Measurements from ENCODE around the gene MACF1.
"Not testable (repeated sequence)": the region's sequence is repeated elsewhere in the genome, so short reads cannot be mapped to it uniquely, and the experiment has no call there.

Gene MACF1

DNA sequence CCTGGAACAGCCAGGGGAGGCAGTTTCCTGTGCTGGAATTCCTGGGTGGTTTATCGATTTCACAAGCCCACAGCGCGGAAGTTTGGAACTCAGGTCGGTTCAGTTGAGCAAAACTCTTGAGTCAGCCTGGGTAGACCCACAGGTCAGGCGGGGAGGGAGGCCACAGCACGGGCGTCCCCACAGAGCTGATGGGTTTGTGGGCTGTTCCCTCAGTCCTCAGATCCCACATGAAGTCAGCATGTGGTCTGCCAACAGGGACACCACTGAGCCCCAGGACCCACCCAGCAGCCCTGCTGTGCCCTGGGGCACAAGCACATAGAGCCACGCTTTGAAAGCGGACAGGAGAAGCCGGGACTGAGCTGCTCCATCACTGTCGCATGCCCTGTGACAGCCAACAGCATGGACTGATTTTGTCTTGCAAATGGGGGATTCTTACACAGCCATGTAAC is 304.4 kb downstream of the MACF1 start:
- H3K4me1 Mint-ChIP-seq (ENCODE audit: low read depth), result peaks cover 13% of the 10 kb centered on the region
- H3K27me3 Mint-ChIP-seq, result peaks cover 6% of the 10 kb centered on the region
- H3K4me3 Mint-ChIP-seq, result no peak overlapping the region
- no peaks in the 10 kb centered on the region for H3K9me3 Mint-ChIP-seq
- H3K27ac Mint-ChIP-seq, result no peak overlapping the region
- H3K36me3 Mint-ChIP-seq (ENCODE audit: low read depth), result no peaks in the 10 kb centered on the region

DNA sequence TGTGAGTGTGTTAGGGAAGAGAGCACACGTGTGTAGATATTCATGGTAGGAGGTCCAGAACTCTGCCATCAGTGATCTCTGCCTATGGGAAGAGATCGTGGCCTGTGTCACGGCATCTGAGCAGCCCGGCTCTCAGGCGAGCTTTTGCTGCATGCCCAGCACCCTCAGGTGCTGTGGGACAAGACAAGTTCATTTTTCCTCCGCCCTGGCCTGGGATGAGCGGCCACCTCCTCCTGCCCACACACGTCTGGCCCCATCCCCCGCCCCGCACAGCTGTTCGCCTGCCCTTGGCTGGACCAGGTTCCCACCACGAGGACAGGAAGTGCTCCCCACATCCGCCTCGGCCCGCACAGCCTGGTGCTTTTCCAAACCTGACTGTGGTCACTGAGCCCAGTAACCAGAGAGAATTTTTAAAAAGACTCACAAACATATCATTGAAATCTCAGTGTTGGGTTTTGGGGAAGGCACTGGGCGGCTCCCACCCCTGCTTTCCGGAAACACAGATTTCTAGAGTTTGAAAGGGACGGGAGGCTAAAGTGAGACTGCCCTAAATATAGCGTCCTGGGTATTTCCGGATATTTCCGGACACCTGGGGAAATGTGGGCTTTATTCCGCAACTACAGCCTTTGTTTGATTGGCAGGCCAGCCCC is 305.0 kb downstream of the MACF1 start:
- peaks cover 6% of the 10 kb centered on the region for H3K27me3 Mint-ChIP-seq
- H3K9me3 Mint-ChIP-seq, result no peaks in the 10 kb centered on the region
- peak overlapping the region; percentile 54 for H3K4me3 Mint-ChIP-seq
- H3K4me1 Mint-ChIP-seq (ENCODE audit: low read depth), result peaks cover 13% of the 10 kb centered on the region
- H3K27ac Mint-ChIP-seq, result peak overlapping the region; percentile 79
- H3K36me3 Mint-ChIP-seq (ENCODE audit: low read depth), result no peaks in the 10 kb centered on the region

DNA sequence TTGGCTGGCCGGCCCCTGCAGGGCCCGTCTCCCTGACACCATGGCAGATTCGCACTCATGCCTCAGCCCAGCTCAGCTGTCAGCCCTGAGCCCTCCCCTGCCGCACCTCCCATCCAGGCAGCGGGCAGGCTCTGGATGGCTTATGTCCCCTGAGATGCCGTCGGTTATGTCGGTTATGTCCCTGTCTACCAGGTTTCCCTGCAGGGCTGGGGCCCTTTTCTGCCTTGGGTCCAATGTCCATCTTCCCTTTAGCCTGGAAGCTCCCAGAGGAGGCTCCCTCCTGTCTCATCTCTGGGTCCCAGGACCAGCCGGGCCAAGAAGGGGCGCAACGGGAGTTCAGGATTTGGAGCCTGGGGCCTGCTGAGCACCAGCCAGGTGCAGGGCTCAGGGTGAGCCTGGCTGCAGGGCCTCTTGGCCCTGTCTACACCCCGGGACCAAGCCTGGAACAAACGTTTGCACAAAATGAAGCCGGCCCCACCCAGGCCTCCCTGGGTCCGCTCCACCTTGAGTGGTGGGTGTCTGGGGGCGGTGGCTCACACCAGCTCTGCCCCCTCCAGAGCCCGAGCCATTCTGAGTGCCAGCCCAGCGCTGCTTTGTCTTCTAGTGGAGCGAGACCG is 306.2 kb downstream of the MACF1 start:
- peaks cover 16% of the 10 kb centered on the region for H3K4me1 Mint-ChIP-seq (ENCODE audit: low read depth)
- not testable (repeated sequence) for H3K9me3 Mint-ChIP-seq; H3K4me3 Mint-ChIP-seq; H3K27ac Mint-ChIP-seq; H3K36me3 Mint-ChIP-seq (ENCODE audit: low read depth); H3K27me3 Mint-ChIP-seq

GRCh38 chr1:39511477-39511876 is 307.0 kb downstream of the MACF1 start:
- H3K36me3 Mint-ChIP-seq (ENCODE audit: low read depth); H3K9me3 Mint-ChIP-seq; H3K27ac Mint-ChIP-seq; H3K4me3 Mint-ChIP-seq; H3K27me3 Mint-ChIP-seq: not testable (repeated sequence)
- H3K4me1 Mint-ChIP-seq (ENCODE audit: low read depth), result peaks cover 16% of the 10 kb centered on the region

DNA sequence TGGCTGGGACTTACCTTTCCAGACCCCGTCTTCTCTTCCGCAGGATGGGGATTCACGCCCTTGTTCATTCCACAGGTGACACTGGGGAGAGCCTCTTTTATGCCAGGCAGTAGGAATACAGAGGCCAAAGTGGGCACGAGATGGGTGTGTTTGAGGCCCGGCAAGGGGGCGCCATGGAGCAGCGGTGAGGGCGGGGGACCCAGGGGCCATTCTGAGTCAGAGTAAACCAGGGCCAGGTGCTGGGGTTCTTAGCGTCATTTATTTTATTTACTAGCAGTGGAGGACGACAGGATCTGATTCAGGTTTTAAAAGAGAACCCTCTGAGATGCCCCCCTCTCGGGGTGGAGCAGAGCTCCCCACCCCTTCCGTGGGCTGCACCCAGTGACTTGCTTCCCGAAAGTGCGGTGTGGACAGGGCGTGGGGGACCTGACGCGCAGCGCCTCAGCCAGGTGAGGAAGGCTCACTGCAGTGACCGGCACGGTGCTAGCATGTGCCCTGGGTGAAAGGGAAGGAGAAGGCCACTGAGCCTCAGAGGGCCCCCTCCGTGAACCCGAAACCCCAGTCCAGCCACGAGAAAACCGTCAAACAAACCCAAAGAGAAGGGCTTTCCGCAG is 307.8 kb downstream of the MACF1 start:
- H3K36me3 Mint-ChIP-seq (ENCODE audit: low read depth); H3K27me3 Mint-ChIP-seq; H3K4me3 Mint-ChIP-seq; H3K27ac Mint-ChIP-seq; H3K9me3 Mint-ChIP-seq: not testable (repeated sequence)
- H3K4me1 Mint-ChIP-seq (ENCODE audit: low read depth), result peaks cover 16% of the 10 kb centered on the region

DNA sequence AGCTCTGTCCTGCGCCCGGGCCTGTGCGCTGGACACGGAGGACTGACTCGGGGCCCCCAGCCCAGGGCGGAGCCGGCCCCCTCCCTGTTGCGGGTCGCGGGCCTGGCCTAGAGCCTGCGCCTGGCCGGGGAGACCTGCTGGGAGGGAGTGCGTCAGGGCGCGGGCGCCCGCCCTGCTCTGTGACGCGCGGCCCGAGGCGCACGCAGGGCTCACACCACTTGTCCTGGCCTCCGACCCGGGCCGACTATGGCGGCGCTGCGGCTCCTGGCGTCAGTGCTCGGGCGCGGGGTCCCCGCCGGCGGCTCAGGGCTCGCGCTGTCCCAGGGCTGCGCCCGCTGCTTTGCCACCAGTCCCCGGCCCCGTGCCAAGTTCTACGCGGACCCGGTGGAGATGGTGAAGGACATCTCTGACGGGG is 310.2 kb downstream of the MACF1 start:
- not testable (repeated sequence) for H3K4me3 Mint-ChIP-seq; H3K27ac Mint-ChIP-seq; H3K9me3 Mint-ChIP-seq; H3K36me3 Mint-ChIP-seq (ENCODE audit: low read depth); H3K4me1 Mint-ChIP-seq (ENCODE audit: low read depth); H3K27me3 Mint-ChIP-seq

- H3K27me3 Mint-ChIP-seq; H3K9me3 Mint-ChIP-seq; H3K4me1 Mint-ChIP-seq (ENCODE audit: low read depth); H3K36me3 Mint-ChIP-seq (ENCODE audit: low read depth): not testable (repeated sequence)
- Mint-ChIP-seq H3K4me3 (peak overlapping the region; percentile 79), H3K27ac (peak overlapping the region; percentile 83)
Observed at GRCh38 chr1:39515131-39516086, 310.9 kb downstream of the MACF1 start.

DNA sequence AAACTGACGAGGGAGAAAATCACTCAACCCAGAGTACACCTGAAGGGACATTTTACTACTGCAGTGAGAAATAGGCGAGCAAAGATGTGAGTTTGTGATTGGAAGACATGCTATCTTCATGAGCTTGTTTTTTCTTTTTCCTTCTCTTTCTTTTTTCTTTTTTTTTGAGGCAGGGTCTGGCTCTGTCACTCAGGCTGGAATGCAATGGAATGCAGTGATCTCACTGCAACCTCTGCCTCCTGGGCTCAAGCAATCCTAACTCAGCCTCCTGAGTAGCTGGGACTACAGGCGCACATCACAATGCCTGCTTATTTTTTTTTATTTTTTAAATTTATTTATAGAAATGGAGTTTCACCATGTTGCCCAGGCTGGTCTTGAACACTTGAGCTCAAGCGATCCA is 312.3 kb downstream of the MACF1 start:
- not testable (repeated sequence) for H3K27ac Mint-ChIP-seq; H3K9me3 Mint-ChIP-seq; H3K36me3 Mint-ChIP-seq (ENCODE audit: low read depth); H3K4me3 Mint-ChIP-seq; H3K27me3 Mint-ChIP-seq; H3K4me1 Mint-ChIP-seq (ENCODE audit: low read depth)

GRCh38 chr1:39517936-39518335 is 313.4 kb downstream of the MACF1 start:
- H3K4me3 Mint-ChIP-seq; H3K27me3 Mint-ChIP-seq; H3K9me3 Mint-ChIP-seq; H3K36me3 Mint-ChIP-seq (ENCODE audit: low read depth); H3K4me1 Mint-ChIP-seq (ENCODE audit: low read depth); H3K27ac Mint-ChIP-seq: not testable (repeated sequence)

DNA sequence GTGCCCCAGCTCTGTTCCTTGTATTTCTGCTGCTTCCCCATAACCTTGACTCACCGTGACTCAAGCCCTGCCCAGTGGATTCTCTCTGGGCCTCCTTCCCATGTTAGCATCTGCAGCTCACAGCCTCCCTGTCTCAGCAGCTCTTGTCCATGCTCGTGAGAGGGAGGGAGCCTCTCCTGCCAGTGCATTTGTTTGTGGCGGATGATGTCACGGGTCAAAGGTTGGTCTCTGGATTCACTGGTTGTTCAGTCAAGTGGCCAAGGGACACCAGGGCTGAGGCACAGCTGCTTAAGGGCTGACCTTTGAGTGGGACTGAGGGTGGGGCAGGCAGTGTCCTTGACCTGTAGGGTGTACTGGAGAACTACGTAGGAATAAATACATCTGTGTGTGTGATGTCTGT is 314.9 kb downstream of the MACF1 start:
- H3K36me3 Mint-ChIP-seq (ENCODE audit: low read depth); H3K9me3 Mint-ChIP-seq; H3K27ac Mint-ChIP-seq; H3K4me3 Mint-ChIP-seq; H3K27me3 Mint-ChIP-seq; H3K4me1 Mint-ChIP-seq (ENCODE audit: low read depth): not testable (repeated sequence)

DNA sequence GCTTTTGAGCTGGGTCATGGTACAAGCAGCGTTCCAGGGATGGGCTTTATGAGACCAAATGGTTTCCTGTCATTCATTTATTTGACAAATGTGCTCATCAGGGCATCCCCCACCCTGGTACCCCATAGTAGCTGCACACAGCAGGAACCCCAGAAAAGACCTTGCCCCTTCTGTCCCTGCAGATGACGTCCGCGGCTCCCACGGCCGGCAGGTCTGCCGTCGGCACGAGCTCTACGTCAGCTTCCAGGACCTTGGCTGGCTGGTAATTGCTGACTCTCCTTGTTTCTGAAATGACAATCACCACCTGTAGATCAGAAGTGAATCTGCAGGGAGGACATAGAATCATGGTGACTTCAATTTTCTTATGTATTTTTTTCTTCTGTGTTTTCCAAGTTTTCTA is 317.7 kb downstream of the MACF1 start:
- H3K36me3 Mint-ChIP-seq (ENCODE audit: low read depth); H3K9me3 Mint-ChIP-seq; H3K27ac Mint-ChIP-seq; H3K27me3 Mint-ChIP-seq; H3K4me3 Mint-ChIP-seq: not testable (repeated sequence)
- peaks cover 14% of the 10 kb centered on the region for H3K4me1 Mint-ChIP-seq (ENCODE audit: low read depth)

DNA sequence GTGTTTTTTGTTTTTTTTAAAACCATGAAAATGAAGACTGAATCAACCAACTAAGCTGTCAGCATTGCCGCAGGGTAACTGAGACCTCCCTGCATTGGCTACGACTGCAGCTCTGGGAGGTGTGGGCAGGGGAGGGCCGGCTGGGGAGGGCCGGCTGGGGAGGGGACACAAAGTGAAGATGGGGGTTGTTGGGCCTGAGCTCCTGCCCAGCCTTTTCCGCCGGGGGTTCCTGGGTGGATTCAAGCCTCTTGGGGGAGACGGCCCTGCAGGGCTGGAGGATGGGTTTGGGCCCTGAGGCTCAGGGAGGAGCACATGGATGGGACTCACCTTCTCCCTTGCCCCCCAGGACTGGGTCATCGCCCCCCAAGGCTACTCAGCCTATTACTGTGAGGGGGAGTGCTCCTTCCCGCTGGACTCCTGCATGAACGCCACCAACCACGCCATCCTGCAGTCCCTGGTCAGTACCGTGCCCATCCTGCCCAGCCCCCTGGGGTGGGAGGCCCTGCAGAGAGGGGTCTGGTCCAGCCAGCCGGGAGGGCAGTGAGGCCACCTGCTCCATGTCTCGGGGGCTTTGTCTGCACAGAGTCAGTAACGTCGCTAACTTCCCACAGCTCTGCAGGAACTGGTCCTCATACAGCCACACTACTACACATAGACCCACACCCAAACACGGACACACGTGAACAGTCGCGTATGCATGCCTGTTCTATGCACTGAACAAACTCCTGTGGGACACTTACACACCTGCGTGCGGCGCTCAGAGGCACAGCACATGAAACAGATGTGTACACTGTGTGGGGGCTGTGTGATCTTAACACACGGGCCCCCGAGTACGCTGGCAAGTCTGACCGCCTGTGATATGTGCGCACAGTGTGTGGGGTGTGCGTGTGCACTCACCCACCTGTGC is 318.4 kb downstream of the MACF1 start:
- Mint-ChIP-seq H3K36me3 (ENCODE audit: low read depth) (peaks cover 12% of the 10 kb centered on the region), H3K4me1 (ENCODE audit: low read depth) (peaks cover 14% of the 10 kb centered on the region), H3K27me3 (no peaks in the 10 kb centered on the region), H3K27ac (no peak overlapping the region), H3K4me3 (no peak overlapping the region), H3K9me3 (no peaks in the 10 kb centered on the region)

DNA sequence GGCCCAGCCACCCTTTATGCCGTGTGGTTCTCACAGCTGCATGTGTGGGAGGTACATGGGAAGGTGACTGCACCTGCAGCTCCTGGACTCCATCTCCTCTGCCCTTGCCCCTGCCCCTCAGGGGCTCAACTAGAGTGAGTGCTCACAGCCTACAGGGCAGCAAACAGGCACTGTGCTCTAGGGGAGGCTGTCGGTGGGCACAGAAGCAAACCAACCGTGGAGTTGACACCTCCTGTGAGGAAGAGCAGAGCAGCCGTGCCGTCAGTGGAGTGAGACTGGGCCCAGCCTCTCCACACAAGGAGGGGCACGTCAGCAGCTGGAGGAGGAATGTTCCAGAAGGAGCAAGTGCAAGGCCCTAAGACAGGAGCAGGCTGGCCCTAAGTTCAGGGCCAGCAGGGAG is 319.7 kb downstream of the MACF1 start:
- Mint-ChIP-seq H3K27ac (peak overlapping the region; percentile 40), H3K4me3 (no peak overlapping the region)

DNA sequence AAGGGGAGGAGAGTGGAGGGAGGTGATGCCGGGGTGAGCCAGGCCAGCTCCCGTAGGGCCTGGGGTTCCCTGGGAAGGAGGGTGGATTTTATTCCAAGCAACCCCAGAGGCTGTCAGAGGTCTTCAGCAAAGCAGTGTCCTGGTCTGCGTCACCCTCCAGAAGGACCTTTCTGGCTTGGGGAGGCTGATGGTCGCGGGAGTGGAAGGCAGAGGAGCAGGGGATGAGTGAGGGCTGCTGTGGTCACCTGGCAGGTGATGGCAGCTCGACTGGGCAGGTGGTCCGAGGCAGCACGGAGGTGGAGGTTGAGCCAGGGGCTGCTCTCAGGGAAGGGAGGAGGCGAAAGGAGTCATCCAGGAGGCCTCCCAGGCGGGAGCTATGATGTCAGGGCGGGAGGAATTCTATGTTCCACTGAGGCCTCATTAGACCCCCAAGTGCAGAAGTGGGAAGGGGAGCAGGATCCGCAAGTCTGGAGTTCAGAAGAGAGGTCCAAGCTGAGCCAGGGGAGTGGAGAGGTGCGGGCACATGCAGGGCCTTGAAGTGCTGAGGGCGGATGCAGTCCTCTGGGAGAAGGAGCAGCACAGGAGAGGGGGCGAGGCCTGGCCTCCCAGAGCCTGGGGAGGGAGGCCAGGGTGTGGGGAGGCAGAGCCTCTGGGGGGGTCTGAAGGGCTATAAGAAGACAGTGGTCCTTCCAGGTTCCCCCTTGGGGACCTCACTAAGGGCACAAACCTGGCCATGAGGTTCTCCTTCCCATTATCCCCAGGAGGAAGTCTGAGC is 320.3 kb downstream of the MACF1 start:
- no peaks in the 10 kb centered on the region for H3K27me3 Mint-ChIP-seq

More for the DNA sequence above, 319.7 kb downstream of the MACF1 start:
- Mint-ChIP-seq H3K27me3 (no peaks in the 10 kb centered on the region), H3K4me1 (ENCODE audit: low read depth) (peaks cover 14% of the 10 kb centered on the region), H3K9me3 (no peaks in the 10 kb centered on the region), H3K36me3 (ENCODE audit: low read depth) (peaks cover 20% of the 10 kb centered on the region)

More for the DNA sequence above, 320.3 kb downstream of the MACF1 start:
- Mint-ChIP-seq H3K9me3 (no peaks in the 10 kb centered on the region), H3K4me3 (no peak overlapping the region), H3K27ac (peak overlapping the region; percentile 67), H3K36me3 (ENCODE audit: low read depth) (peaks cover 26% of the 10 kb centered on the region), H3K4me1 (ENCODE audit: low read depth) (peaks cover 14% of the 10 kb centered on the region)

Data from stimulated activated naive CD8-positive, alpha-beta T cell treated with anti-CD3 and anti-CD28 coated beads, Interleukin-15, Interleukin-2, amounts not matched to agents 100 ng/mL and 50 ng/mL, for 24 hours (primary cell).